Esophagus (tissue), 2 donors: ENCODE data around the gene PRPH. TPM values are rescaled to one million over a fixed set of nuclear protein-coding genes. Genes with fewer than 3 reads are reported as not detected.

Experiments
- H3K27ac ChIP-seq, 2 donors: one replicate each; pipeline ENCODE4 v1.5.1; 2013; ENCODE audit warnings: low read depth in 2 of 2, mild to moderate bottlenecking in 2 of 2, inconsistent platforms in 1 of 2, low read length in 1 of 2, moderate library complexity in 1 of 2
- H3K27me3 ChIP-seq, 2 donors: one replicate each; pipeline ENCODE4 v1.6.1; 2013; ENCODE audit warnings: low read length in 2 of 2, control low read depth in 1 of 2, mild to moderate bottlenecking in 1 of 2; ENCODE audit not compliant: insufficient read depth in 2 of 2, control insufficient read depth in 1 of 2
- H3K36me3 ChIP-seq, 2 donors: one replicate each; pipeline ENCODE4 v1.6.1; 2013; ENCODE audit warnings: low read length in 1 of 2; ENCODE audit not compliant: control insufficient read depth in 2 of 2, insufficient read depth in 2 of 2
- H3K4me1 ChIP-seq, 2 donors: one replicate each; pipeline ENCODE4 v1.6.1; 2013; ENCODE audit warnings: low read length in 1 of 2; ENCODE audit not compliant: control insufficient read depth in 2 of 2, insufficient read depth in 2 of 2
- H3K4me3 ChIP-seq, 2 donors: one replicate each; pipeline ENCODE4 v1.5.1; 2013; ENCODE audit warnings: low read length in 2 of 2, mild to moderate bottlenecking in 2 of 2, low read depth in 1 of 2, moderate library complexity in 1 of 2
- H3K9me3 ChIP-seq, 2 donors: one replicate each; pipeline ENCODE4 v1.6.1; 2013; ENCODE audit warnings: mild to moderate bottlenecking in 2 of 2, low read depth in 1 of 2, low read length in 1 of 2, moderate library complexity in 1 of 2; ENCODE audit not compliant: control insufficient read depth in 2 of 2, insufficient read depth in 1 of 2
- WGBS, 2 donors: extraction: QIAGEN DNeasy Blood & Tissue Kit; methylation state at CpG; one replicate each; pipeline ENCODE4 v1.1.7; 2013; 5-methylcytosine and 5-hydroxymethylcytosine counted together
- polyA plus RNA-seq, 2 donors: library from polyadenylated mRNA; stranded (reverse); fragments of 200-250 nt; gene quantifications; one replicate each; pipeline ENCODE4 v1.2.3, GENCODE V29; 2013
- donor health status: healthy with polysubstance abuse.
- donor health status: Bipolar disorder and iron deficiency.

PRPH gene
- polyA plus RNA-seq, 2 donors: 0.28 to 0.45 TPM

GRCh38 chr12:49342914-49343731, 48.2 kb downstream of the PRPH start:
- 3 to 4% methylated on average over 33 of the region's 33 CpGs for WGBS, 2 donors
- no peak overlapping the region for H3K27ac ChIP-seq
- H3K36me3 ChIP-seq: no peaks in the 10 kb centered on the region
- peaks cover 12 to 33% of the 10 kb centered on the region in 2 donors for H3K4me1 ChIP-seq
- peak overlapping the region in 1 of 2 donors; percentile 32 for H3K4me3 ChIP-seq
- no peaks in the 10 kb centered on the region for H3K9me3 ChIP-seq
- H3K27me3 ChIP-seq: peaks cover 0 to 20% of the 10 kb centered on the region in 2 donors

GRCh38 chr12:49344486-49345050, 49.6 kb downstream of the PRPH start:
- H3K4me3 ChIP-seq: no peak overlapping the region
- H3K36me3 ChIP-seq: no peaks in the 10 kb centered on the region
- peaks cover 0 to 20% of the 10 kb centered on the region in 2 donors for H3K27me3 ChIP-seq
- peaks cover 12 to 33% of the 10 kb centered on the region in 2 donors for H3K4me1 ChIP-seq
- no peak overlapping the region for H3K27ac ChIP-seq
- 14 to 18% methylated on average over 15 of the region's 15 CpGs for WGBS, 2 donors
- H3K9me3 ChIP-seq: no peaks in the 10 kb centered on the region

- H3K4me1 ChIP-seq: peaks cover 12 to 33% of the 10 kb centered on the region in 2 donors
Measured at GRCh38 chr12:49345051-49345824, 50.3 kb downstream of the PRPH start.

GRCh38 chr12:49345825-49346658, 51.1 kb downstream of the PRPH start:
- Histone ChIP-seq H3K9me3 (no peaks in the 10 kb centered on the region), H3K36me3 (no peaks in the 10 kb centered on the region), H3K27me3 (peaks cover 0 to 20% of the 10 kb centered on the region in 2 donors), H3K4me1 (peaks cover 12 to 33% of the 10 kb centered on the region in 2 donors), H3K4me3 (peak overlapping the region in 1 of 2 donors; percentile 37), H3K27ac (no peak overlapping the region)
- WGBS, 2 donors: 3% methylated on average over 60 to 61 of the region's 61 CpGs

More at GRCh38 chr12:49345051-49345824, 50.3 kb downstream of the PRPH start:
- peaks cover 0 to 20% of the 10 kb centered on the region in 2 donors for H3K27me3 ChIP-seq
- no peaks in the 10 kb centered on the region for H3K9me3 ChIP-seq
- no peaks in the 10 kb centered on the region for H3K36me3 ChIP-seq
- 1% methylated on average over 70 of the region's 70 CpGs for WGBS, 2 donors
- H3K4me3 ChIP-seq: peak overlapping the region in 1 of 2 donors; percentile 37
- no peak overlapping the region for H3K27ac ChIP-seq

- peaks cover 12 to 33% of the 10 kb centered on the region in 2 donors for H3K4me1 ChIP-seq
- H3K9me3 ChIP-seq: no peaks in the 10 kb centered on the region
- no peak within 1 kb of the TSS for H3K27ac ChIP-seq
- peak within 1 kb of the TSS; percentile 26 to 37 for H3K4me3 ChIP-seq
- no peaks in the 10 kb centered on the region for H3K36me3 ChIP-seq
- peaks cover 0 to 20% of the 10 kb centered on the region in 2 donors for H3K27me3 ChIP-seq
- 2 to 3% methylated on average over 46 to 47 of the region's 47 CpGs for WGBS, 2 donors
Measured at GRCh38 chr12:49346659-49347310, 51.8 kb downstream of the PRPH start, which contains the start of gene DNAJC22. Gene DNAJC22 (plus strand): TSS chr12:49346888. CDS start chr12:49348873, 1,985 bp downstream.

- WGBS, 2 donors: 10 to 12% methylated on average over 31 to 37 of the region's 37 CpGs
- Histone ChIP-seq H3K4me1 (peaks cover 12 to 30% of the 10 kb centered on the region in 2 donors), H3K36me3 (no peaks in the 10 kb centered on the region), H3K9me3 (no peaks in the 10 kb centered on the region), H3K27me3 (peaks cover 0 to 20% of the 10 kb centered on the region in 2 donors), H3K27ac (no peak overlapping the region), H3K4me3 (peak overlapping the region; percentile 26 to 37)
Measured at GRCh38 chr12:49347311-49348193, 52.6 kb downstream of the PRPH start.
